NCI-H510A (cell line): ENCODE results near the gene TENM3.

ENCODE experiments used
- DNase-seq: peaks from one replicate; lab custom pipeline; 2025; lab: John Stamatoyannopoulos, UW

TENM3 gene

GRCh38 chr4:182513587-182514291 is 270.5 kb downstream of the TENM3 start:
- DNase-seq = no peak

- DNase-seq = no peak
Measured at GRCh38 chr4:182518421-182518820, 275.2 kb downstream of the TENM3 start.

- no peak for DNase-seq
Measured at GRCh38 chr4:182519528-182519927, 276.3 kb downstream of the TENM3 start.

DNA sequence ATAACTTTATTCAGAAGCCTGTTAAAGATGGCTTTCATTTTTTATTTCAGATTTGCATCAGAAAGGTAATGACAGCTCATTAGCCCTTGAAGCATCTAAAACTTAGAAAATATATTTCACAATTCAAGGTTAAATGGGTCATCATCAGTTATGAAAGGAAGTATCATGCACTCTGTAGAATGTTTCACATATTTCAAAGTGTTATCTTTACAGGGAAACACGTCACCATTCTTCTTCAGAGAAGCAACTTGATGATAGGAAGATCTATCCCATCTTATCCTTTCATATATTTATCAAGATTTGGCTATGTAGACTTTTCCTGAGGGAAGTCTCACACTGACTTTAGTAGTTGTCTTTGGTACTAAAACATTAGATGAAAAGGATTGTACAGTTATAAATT is 277.8 kb downstream of the TENM3 start:
- DNase-seq = no peak

- DNase-seq = no peak
Measured at GRCh38 chr4:182528819-182529218, 285.6 kb downstream of the TENM3 start.

- no peak for DNase-seq
Measured at GRCh38 chr4:182530451-182530850, 287.2 kb downstream of the TENM3 start.

DNA sequence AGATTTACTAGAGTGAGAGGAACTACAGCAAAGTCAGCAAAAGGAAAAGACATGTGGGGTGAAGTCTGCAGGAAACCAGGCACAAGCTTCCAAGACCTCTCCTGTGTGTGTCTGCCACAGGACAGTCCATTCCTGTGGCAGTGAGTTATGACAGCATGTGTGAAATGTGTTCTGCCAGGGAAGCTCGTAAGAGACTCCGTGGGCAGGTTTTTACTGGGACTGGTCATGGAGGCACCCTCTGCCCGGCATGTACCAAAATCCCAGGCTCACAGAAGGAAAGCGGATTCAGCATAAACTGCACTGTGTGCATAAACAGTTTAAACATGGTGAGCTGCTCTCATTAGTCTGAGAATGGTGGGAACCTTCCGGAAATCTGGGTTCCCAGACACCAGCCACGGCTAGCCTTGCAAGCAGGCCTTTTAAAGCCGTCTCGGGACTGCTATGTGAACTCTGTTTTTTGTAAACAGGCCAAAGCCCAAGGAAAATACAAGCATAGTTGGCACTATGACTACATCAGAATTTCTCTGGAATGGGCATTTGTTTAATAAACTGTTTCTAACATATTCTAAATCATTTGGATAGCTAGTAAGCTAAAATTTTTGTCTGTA is 288.5 kb downstream of the TENM3 start:
- DNase-seq = no peak

- DNase-seq = no peak
Measured at GRCh38 chr4:182532441-182532840, 289.2 kb downstream of the TENM3 start.

DNA sequence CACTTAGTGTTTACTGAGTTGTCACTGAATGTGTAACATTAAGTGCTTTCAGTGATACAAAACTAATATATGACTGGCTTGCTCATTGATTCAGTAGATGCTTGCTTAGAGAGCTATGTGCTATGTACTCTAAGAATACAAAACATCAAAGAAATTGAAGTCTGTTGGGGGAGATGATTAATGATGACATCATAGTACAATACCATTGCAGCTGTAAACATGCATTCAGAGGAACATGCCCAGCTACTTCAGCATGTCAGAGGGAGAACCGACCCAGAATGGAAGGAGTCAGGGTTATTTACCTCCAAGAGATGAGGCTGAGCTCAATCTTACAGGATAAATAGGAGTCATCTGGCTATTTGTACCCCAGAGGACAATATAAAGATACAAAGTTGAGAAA is 290.8 kb downstream of the TENM3 start:
- no peak for DNase-seq

DNA sequence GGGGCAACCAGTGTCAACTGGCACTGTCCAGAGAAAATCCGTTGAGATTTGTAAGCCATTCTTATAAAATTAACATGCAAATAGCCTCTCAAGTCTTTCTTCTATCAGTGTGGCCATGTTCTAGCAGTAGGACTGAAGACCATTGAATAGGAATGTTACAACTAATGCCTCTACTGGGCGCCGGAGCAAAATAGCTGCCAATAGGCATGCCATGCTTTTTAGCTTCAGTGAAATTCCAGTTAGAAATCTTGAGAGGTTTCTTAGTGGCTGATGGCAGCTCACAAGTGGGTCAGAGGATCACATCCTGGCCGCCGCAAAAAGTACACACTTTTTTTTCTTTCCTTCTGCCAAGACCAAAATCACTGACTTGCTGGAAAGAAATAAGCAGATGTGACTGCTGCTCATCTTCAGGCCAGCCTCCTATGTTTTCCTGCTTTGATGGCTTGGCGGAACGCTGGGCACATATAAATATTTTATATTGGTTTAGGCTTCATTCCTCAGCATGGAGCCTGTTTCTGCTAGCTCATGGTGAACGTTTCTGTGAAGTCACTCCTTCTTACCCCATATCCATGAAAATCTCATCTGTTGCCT is 293.1 kb downstream of the TENM3 start:
- DNase-seq = no peak

GRCh38 chr4:182537031-182537795 is 294.0 kb downstream of the TENM3 start:
- DNase-seq = no peak

DNA sequence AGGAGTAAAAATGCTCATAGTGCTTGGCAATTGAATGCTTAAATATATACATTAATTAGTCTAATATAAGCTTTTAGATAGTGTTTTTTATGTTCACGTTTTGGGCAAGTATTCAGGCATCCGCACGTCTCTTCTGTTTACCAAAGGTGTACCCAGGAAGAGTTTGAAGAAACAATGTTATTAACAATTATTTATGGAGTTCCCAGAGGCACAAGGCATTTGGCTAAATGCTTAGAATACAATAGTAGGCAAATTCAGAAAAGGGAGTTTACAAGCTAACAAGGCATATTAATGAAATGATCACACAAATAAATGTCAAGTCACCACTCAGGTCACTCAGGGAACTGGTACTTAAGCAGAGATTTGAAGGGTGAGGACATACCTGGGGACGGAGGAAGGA is 294.8 kb downstream of the TENM3 start:
- DNase-seq = no peak

GRCh38 chr4:182540496-182540895 is 297.3 kb downstream of the TENM3 start:
- no peak for DNase-seq

DNA sequence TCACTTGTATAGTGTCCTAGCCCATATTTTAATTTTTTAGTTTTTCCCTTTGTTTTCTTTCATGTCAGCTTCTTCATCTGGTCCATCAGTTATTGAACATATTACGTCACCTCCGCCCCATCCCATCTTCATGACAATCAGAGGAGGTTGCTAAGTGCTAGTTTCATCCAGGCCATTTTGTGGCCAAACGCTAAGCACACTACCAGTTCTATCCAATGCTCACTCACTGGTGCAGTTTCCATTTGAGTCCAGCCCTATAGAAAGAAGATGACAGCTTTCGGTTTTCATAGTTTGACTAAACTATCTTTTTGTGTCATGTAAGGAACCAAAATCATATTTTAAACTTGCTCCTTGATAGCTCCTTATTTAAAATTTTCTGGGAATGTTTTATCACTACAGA is 304.2 kb downstream of the TENM3 start:
- no peak for DNase-seq

- no peak for DNase-seq
Measured at GRCh38 chr4:182548156-182548555, 305.0 kb downstream of the TENM3 start.

GRCh38 chr4:182549356-182549755 is 306.2 kb downstream of the TENM3 start:
- no peak for DNase-seq

GRCh38 chr4:182552948-182553347 is 309.7 kb downstream of the TENM3 start:
- DNase-seq = no peak

- no peak for DNase-seq
Measured at GRCh38 chr4:182553653-182554052, 310.5 kb downstream of the TENM3 start.

DNA sequence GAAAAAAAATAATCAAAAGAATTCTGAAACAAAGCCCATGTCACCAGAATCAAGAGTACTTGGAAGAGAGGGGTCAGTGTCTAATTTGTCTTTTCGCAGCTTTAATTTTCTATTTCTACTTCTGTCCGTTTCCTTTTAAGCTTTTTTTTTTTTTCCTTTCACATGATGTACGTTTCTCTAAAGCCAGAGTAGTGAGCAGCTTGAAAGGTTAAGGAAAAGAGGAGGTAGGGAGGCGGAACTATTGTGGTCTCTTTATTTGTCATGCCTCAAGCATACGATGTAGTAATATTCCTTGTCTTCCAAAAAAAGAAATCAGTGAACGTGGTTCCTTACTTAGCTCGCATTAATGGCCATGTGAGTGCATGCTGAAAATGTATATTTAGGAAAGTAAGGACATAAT is 311.5 kb downstream of the TENM3 start:
- no peak for DNase-seq

DNA sequence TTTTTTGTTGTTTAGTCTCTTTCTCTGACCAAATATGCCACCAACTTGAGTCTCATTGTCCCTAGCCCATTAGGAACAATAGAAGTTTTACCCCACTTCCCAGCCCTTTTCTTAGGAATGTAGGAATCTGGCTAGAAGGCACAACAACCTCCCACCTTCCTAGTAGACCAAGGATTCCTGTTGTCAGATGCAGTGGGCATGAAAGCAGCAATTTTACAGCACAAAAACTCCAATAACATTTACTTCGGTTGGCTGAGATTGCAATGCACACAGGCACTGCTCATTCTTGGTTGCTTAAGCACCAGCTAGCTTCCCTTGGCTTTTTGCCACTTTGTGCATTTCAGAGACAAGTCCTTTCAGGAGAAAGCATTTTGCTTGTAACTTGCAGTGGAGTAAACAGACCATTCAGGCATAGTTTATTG is 312.8 kb downstream of the TENM3 start:
- peak; percentile 18 for DNase-seq

DNA sequence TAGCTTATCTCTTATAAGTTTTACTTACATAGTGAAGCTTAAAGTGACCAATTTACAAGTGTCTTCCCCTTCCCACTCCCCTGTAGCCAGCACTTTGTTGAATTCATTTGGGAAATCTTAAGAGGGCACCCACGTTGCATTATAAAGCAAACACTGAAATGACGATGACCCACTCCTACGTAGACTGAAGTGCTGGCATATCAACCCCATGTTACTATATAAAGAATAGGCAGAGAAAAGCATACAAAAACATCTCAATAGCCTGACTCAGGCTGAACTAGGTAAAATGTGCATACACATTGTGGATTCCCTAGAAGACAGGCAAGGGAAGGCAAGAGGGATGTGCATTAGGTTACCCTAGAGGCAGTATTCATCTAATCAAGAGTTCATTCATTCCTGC is 313.4 kb downstream of the TENM3 start:
- DNase-seq = no peak

DNA sequence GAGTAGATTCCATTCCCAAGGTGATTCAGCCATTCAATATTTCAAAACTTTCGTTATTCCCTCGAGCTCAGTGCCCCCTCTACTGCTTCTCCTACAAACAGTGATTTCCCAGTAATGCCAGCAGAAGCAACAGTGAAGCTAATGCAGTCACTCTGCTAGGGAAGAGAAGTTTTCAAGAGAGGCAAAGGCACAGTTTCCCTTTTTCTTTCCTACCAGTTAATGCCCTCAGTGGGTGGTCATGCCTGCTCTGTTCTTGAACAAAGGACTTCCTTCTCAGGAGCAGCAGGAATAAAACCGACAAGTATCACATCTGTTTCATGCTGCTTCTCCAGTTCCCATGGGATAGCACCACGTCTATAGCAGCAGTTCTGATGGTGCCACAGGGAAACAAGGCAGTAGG is 317.2 kb downstream of the TENM3 start:
- no peak for DNase-seq

GRCh38 chr4:182562350-182562749 is 319.1 kb downstream of the TENM3 start:
- DNase-seq = no peak
